Measurements from ENCODE around the gene KRT86. TPM values are rescaled to one million over a fixed set of nuclear protein-coding genes. Genes with fewer than 3 reads are reported as not detected.

Gene KRT86
- total and polyA plus RNA-seq, 7 donors: 0.25 to 0.60 TPM; not detected in 5

DNA sequence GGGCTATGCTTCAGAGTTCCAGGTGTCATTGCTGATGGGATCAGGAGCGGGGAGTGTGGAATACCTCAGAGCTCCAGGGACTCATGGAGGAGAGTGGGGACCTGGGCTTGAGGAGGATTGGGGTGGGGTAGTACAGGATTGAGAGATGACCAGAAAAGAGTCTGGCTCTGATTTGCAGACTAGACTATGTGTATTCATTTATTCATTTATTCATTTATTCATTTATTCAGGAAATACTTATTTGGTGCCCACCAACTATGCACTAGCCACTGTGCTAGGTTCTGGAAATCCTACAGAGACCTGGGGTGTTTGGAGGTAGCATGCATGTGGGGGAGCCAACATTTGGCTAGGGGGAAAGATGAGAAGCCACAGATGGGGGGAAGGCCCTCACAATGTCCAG lies 47.6 kb downstream of the KRT86 start:
- Histone ChIP-seq H3K4me3 (no peak overlapping the region), H3K4me1 (peaks cover 0 to 10% (median 0%) of the 10 kb centered on the region in 4 donors), H3K27ac (no peak overlapping the region), H3K9me3 (no peaks in the 10 kb centered on the region), H3K27me3 (peaks cover 0 to 5% (median 0%) of the 10 kb centered on the region in 3 donors), H3K36me3 (no peaks in the 10 kb centered on the region)
- DNase-seq: no peak
- intact Hi-C loops (cut with DNase I): no loop called here
- TF ChIP-seq, protein P1, sequence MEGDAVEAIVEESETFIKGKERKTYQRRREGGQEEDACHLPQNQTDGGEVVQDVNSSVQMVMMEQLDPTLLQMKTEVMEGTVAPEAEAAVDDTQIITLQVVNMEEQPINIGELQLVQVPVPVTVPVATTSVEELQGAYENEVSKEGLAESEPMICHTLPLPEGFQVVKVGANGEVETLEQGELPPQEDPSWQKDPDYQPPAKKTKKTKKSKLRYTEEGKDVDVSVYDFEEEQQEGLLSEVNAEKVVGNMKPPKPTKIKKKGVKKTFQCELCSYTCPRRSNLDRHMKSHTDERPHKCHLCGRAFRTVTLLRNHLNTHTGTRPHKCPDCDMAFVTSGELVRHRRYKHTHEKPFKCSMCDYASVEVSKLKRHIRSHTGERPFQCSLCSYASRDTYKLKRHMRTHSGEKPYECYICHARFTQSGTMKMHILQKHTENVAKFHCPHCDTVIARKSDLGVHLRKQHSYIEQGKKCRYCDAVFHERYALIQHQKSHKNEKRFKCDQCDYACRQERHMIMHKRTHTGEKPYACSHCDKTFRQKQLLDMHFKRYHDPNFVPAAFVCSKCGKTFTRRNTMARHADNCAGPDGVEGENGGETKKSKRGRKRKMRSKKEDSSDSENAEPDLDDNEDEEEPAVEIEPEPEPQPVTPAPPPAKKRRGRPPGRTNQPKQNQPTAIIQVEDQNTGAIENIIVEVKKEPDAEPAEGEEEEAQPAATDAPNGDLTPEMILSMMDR (IDR thresholded peaks at IDR 0.05): no peak
- no peak for TF ChIP-seq POLR2A (IDR thresholded peaks at IDR 0.05)
- TF ChIP-seq POLR2AphosphoS5 (IDR thresholded peaks at IDR 0.05): no peak
- TF ChIP-seq EP300 (IDR thresholded peaks at IDR 0.05): no peak
- 92 to 100% methylated on average over 1 of the region's 1 CpG for WGBS, 2 donors

DNA sequence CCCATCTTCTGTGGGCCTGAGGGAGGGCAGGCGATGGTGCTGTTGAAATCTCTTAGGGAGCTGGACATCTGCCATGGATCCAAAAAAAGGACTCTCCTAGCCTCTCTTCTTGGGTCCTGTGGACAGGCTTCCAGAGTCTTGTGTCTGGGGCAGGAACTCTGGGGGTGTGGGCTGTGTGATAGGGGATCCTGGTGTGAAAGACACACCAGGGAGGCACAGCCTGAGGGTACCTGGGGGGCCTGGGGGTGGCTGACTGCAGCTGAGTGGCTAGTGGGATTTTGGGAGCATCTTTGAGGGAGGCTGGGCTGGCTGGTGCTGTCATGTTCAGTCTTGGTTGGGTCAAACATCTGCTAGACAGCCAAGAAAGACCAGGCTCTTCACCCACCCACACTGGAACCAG lies 48.6 kb downstream of the KRT86 start:
- no peak overlapping the region for H3K4me3 ChIP-seq

DNA sequence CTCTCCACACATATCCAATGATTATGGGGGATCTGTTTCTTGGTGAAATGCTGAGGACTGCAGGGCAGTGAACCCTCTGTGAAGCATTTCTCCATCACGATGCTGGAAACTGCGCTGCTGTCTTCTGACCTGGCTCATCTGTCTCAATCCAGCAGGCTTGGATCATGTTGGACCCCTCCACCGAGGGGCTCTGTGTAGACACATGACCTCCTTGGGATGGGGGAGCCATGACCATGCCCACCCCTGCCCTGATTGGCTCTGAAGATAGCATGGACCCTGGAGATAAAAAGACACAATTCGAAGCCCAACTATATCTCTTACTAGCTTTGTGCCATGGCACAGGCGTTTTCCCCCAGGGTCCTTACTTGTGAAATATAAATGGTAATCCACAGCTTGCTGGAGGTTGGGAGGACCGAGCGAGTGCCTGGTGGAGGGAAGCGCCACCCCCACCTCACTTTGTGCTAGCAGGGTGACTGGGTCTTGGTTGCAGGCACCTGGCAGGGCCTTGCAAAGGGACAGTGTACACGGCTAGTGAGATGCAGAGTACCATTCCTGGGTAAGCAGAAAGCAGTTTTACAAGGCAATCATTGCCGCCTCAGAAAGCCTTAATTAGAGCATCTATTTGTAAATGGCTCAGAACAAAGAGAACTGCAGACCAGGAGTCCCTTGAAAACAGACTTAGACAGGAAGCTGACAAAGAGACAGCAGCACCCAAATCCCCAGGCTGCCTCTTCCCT lies 49.1 kb downstream of the KRT86 start:
- H3K9me3 ChIP-seq: no peaks in the 10 kb centered on the region
- WGBS, 2 donors: 81 to 86% methylated on average over 10 of the region's 10 CpGs
- no peak overlapping the region for H3K4me3 ChIP-seq
- no peaks in the 10 kb centered on the region for H3K36me3 ChIP-seq
- no peak overlapping the region for H3K27ac ChIP-seq
- intact Hi-C loops (cut with DNase I): no loop called here
- TF ChIP-seq EP300 (IDR thresholded peaks at IDR 0.05) (no peak), POLR2AphosphoS5 (IDR thresholded peaks at IDR 0.05) (no peak), POLR2A (IDR thresholded peaks at IDR 0.05) (no peak)
- TF ChIP-seq, protein P1 (IDR thresholded peaks at IDR 0.05): no peak
- H3K27me3 ChIP-seq: peaks cover 0 to 5% (median 0%) of the 10 kb centered on the region in 3 donors
- DNase-seq: no peak
- peaks cover 0 to 10% (median 0%) of the 10 kb centered on the region in 4 donors for H3K4me1 ChIP-seq

More for the DNA sequence above, 48.6 kb downstream of the KRT86 start:
- no peaks in the 10 kb centered on the region for H3K36me3 ChIP-seq
- H3K27ac ChIP-seq: no peak overlapping the region
- TF ChIP-seq, protein P1 (IDR thresholded peaks at IDR 0.05): no peak
- no peak for TF ChIP-seq POLR2A (IDR thresholded peaks at IDR 0.05)
- no peak for TF ChIP-seq EP300 (IDR thresholded peaks at IDR 0.05)
- TF ChIP-seq POLR2AphosphoS5 (IDR thresholded peaks at IDR 0.05): no peak
- no peak for DNase-seq
- peaks cover 0 to 5% (median 0%) of the 10 kb centered on the region in 3 donors for H3K27me3 ChIP-seq
- H3K4me1 ChIP-seq: peaks cover 0 to 10% (median 0%) of the 10 kb centered on the region in 4 donors
- no peaks in the 10 kb centered on the region for H3K9me3 ChIP-seq
- intact Hi-C loops (cut with DNase I): no loop called here
- WGBS, 2 donors: 71 to 72% methylated on average over 1 of the region's 1 CpG

DNA sequence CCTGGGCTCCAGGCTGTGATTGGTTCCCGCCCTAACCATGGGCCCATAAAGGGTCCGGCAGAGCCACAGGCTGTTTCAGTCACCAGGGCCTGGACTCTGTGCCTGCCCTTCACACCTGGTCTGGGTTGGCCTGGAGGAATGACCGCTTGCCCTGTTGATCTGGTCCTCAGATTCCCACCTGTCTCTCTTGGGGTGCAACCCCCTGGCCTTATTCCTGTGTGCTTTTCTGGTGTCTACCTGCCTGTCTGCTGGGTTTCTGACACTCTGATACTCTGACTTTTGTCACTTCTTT lies 49.7 kb downstream of the KRT86 start:
- Histone ChIP-seq H3K27ac (no peak overlapping the region), H3K4me3 (no peak overlapping the region), H3K4me1 (peaks cover 0 to 10% (median 0%) of the 10 kb centered on the region in 4 donors), H3K27me3 (peaks cover 0 to 5% (median 0%) of the 10 kb centered on the region in 3 donors), H3K36me3 (no peaks in the 10 kb centered on the region), H3K9me3 (no peaks in the 10 kb centered on the region)
- TF ChIP-seq POLR2A (IDR thresholded peaks at IDR 0.05) (no peak), POLR2AphosphoS5 (IDR thresholded peaks at IDR 0.05) (no peak), EP300 (IDR thresholded peaks at IDR 0.05) (no peak)
- TF ChIP-seq, protein P1 (IDR thresholded peaks at IDR 0.05): no peak
- intact Hi-C loops (cut with DNase I): no loop called here
- 85% methylated on average over 3 of the region's 3 CpGs for WGBS, 2 donors
- DNase-seq: peak; percentile 19
